HG02938 (cell line): ENCODE results near the gene CEND1.

Experiments used
- ATAC-seq: cut with Tn5 transposase; IDR thresholded peaks from one replicate; pipeline ENCODE4 v1.9.1; 2021; ENCODE audit warnings: mild to moderate bottlenecking, moderate library complexity; ENCODE audit not compliant: unreplicated experiment

Gene CEND1

GRCh38 chr11:789943-790342 is at the start of gene CEND1:
Gene CEND1, minus strand, starts transcription at chr11:790090. Its CDS starts 1,514 bp downstream, at chr11:788576.
- no peak for ATAC-seq

GRCh38 chr11:839280-839623 is 49.4 kb upstream of the CEND1 start:
- ATAC-seq, result no peak

GRCh38 chr11:838441-839279 is 48.8 kb upstream of the CEND1 start:
- ATAC-seq, result no peak

GRCh38 chr11:837990-838307 is 48.1 kb upstream of the CEND1 start:
- ATAC-seq, result no peak

- no peak for ATAC-seq
Observed at GRCh38 chr11:837189-837989, 47.5 kb upstream of the CEND1 start.

- no peak for ATAC-seq
Observed at GRCh38 chr11:836700-837099, 46.8 kb upstream of the CEND1 start.

GRCh38 chr11:836274-836673 is 46.4 kb upstream of the CEND1 start:
- ATAC-seq, result no peak

GRCh38 chr11:834371-835316 is 44.8 kb upstream of the CEND1 start:
- no peak for ATAC-seq

GRCh38 chr11:833849-834311 is 44.0 kb upstream of the CEND1 start:
- no peak for ATAC-seq

- ATAC-seq, result no peak
Observed at GRCh38 chr11:833114-833791, 43.4 kb upstream of the CEND1 start.

- ATAC-seq, result no peak
Observed at GRCh38 chr11:832529-833113, 42.7 kb upstream of the CEND1 start, which contains the start of gene CD151. Gene CD151, plus strand, starts transcription at chr11:832952. Its CDS starts 3,118 bp downstream, at chr11:836070.

GRCh38 chr11:831961-832528 is 42.2 kb upstream of the CEND1 start:
- no peak for ATAC-seq

- no peak for ATAC-seq
Observed at GRCh38 chr11:831118-831864, 41.4 kb upstream of the CEND1 start.

GRCh38 chr11:830295-831117 is 40.6 kb upstream of the CEND1 start:
- no peak for ATAC-seq

- no peak for ATAC-seq
Observed at GRCh38 chr11:829847-830294, 40.0 kb upstream of the CEND1 start.

GRCh38 chr11:829176-829846 is 39.4 kb upstream of the CEND1 start:
- no peak for ATAC-seq

GRCh38 chr11:828506-829175 is 38.8 kb upstream of the CEND1 start:
- ATAC-seq, result no peak
